Epithelial cell of proximal tubule (primary cell): Measurements from ENCODE around the gene PCP2. TPM values are rescaled to one million over a fixed set of nuclear protein-coding genes. Genes with fewer than 3 reads are reported as not detected.

Experiments used
- DNase-seq: peaks from one replicate; pipeline ENCODE4 v3.0.0-alpha.2; 2011; ENCODE audit warnings: low read depth
- H3K4me3 ChIP-seq: 2 replicates; pipeline ENCODE4 v1.5.1; 2011; ENCODE audit warnings: low read depth, mild to moderate bottlenecking, low read length
- total RNA-seq: library from RNA; depleted of rRNA; stranded (reverse); fragments of >200 nt; gene quantifications from 2 replicates; pipeline ENCODE4 v1.2.3, GENCODE V29; 2015
- TF ChIP-seq, protein P1 (sequence below): conservative IDR thresholded peaks from 2 replicates; pipeline ENCODE4 v1.5.1; 2012; ENCODE audit warnings: low read depth, mild to moderate bottlenecking, low read length

The PCP2 gene
- total RNA-seq: not detected in 2 replicates

DNA sequence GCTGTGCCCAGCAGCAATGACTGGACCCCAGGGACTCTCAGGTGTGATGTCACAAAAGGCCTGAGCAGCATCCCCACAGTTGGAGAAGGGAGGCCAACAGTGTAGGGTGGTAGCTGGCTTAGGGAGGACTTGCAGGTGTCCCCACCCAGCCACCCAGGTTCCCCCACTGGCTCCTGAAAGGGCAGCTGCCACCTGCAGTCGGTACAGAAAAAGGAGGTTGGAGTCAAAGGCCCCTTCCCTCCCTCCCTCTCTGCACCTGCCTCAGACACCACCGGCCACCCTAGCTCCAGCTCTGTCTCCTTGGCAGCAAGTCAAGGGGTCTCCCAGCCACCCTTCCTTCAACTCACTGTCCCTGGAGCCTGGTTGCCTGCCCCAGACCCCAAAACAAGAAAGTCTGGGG lies at the start of gene PCP2:
PCP2 (minus strand) TSS at position 22 of the 400 bp plus-strand sequence. CDS start 262 bp downstream, outside the sequence.
- H3K4me3 ChIP-seq: no peak within 1 kb of the TSS
- DNase-seq: no peak
- TF ChIP-seq, protein P1, sequence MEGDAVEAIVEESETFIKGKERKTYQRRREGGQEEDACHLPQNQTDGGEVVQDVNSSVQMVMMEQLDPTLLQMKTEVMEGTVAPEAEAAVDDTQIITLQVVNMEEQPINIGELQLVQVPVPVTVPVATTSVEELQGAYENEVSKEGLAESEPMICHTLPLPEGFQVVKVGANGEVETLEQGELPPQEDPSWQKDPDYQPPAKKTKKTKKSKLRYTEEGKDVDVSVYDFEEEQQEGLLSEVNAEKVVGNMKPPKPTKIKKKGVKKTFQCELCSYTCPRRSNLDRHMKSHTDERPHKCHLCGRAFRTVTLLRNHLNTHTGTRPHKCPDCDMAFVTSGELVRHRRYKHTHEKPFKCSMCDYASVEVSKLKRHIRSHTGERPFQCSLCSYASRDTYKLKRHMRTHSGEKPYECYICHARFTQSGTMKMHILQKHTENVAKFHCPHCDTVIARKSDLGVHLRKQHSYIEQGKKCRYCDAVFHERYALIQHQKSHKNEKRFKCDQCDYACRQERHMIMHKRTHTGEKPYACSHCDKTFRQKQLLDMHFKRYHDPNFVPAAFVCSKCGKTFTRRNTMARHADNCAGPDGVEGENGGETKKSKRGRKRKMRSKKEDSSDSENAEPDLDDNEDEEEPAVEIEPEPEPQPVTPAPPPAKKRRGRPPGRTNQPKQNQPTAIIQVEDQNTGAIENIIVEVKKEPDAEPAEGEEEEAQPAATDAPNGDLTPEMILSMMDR: no peak

DNA sequence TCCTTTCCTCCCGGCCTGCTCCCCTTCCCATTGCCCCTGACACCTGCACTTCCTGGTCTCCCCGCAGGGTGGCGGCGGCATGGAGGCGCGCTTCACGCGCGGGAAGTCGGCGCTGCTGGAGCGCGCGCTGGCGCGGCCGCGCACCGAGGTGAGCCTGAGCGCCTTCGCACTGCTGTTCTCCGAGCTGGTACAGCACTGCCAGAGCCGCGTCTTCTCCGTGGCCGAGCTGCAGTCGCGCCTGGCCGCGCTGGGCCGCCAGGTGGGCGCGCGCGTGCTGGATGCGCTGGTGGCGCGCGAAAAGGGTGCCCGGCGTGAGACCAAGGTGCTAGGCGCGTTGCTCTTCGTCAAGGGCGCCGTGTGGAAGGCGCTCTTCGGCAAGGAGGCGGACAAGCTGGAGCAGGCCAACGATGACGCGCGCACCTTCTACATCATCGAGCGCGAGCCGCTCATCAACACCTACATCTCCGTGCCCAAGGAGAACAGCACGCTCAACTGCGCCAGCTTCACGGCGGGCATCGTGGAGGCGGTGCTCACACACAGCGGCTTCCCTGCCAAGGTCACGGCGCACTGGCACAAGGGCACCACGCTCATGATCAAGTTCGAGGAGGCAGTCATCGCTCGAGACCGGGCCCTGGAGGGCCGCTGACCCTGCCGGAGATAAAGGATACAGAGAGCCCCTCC lies 48.8 kb upstream of the PCP2 start:
- no peak for DNase-seq
- peak overlapping the region; percentile 100 for H3K4me3 ChIP-seq
- TF ChIP-seq, protein P1: no peak

DNA sequence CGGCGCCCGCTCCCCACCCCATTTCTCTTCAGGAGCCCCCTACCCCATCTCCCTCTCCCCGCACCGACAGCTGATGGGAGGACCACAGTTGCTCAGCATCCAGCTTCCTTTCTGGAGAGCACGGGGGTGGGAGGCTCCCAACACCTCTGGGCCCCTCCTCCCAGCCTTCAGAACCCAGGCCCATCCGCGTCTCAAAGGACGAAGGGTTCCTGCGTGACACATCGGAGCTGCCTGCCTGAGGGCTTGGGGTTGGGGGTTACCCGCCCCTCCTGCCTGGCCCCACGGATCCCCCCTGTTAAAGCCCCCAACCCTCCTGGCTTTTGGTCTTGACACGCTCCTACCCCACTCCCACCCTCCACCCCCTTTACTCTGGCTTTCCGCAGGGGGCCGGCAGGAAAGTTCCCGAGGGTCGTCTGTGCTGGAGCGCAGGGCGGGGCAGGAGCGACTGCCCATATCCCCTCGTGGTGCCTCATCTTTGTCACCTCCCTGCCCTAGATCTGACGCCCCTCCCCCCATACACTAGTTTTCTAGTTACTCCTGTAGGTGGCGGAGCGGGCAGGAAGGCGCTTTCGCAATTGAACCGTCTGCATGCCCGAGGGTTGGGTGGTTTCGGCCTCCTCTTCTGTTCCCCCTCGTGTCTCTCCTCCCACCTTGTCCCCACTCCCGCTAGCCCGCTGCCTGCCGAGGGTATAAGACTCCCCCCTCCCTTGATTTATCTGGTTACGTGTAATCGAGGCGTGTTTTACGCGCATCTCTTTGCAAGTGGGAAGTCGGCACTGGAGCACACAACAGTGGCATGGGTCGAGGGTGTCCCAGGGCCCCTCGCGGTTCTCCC lies 48.0 kb upstream of the PCP2 start:
- H3K4me3 ChIP-seq: peak overlapping the region; percentile 100
- no peak for DNase-seq
- TF ChIP-seq, protein P1: peak; percentile 71

DNA sequence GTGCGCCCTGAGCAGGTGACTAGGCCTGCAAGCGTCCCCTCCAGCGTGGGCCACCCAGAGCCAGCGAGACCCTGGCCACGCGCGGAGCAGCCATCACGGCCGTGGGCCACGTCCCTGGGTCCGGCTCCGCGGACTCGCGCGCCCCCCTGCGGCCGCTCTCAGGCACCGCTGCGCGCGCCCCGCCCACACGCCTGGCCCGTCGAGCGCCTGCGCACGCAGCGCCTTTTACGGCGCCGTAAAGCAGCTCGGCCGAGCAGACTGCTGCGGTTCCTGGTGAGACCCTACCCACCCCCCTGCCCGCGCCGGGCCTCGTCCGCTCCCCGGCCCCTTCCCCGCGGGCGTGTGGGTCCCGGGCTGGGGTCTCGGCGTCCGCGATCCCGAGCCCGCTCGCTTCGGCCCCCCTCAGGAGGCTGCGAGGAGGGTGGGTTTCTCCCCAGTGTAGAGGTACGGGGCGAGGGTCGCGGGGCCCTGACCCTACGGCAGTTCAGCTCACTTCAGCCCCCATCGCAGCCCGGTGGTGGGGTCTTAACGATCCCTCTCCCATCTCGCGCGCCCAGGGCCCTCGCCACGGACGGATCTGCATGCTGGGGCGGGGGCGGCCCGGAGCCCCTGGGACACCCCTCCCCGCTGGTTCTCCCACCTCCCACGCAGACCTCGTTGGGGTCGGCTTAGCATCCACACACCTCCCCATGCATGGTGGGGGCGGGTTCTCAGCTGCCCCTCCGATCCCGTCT lies 47.3 kb upstream of the PCP2 start, which contains the start of gene TRAPPC5:
TRAPPC5 (plus strand) TSS at position 228 of the 734 bp plus-strand sequence. CDS start 1,421 bp downstream, outside the sequence.
- peak within 1 kb of the TSS; percentile 100 for H3K4me3 ChIP-seq
- TF ChIP-seq, protein P1: peak; percentile 71
- no peak for DNase-seq

DNA sequence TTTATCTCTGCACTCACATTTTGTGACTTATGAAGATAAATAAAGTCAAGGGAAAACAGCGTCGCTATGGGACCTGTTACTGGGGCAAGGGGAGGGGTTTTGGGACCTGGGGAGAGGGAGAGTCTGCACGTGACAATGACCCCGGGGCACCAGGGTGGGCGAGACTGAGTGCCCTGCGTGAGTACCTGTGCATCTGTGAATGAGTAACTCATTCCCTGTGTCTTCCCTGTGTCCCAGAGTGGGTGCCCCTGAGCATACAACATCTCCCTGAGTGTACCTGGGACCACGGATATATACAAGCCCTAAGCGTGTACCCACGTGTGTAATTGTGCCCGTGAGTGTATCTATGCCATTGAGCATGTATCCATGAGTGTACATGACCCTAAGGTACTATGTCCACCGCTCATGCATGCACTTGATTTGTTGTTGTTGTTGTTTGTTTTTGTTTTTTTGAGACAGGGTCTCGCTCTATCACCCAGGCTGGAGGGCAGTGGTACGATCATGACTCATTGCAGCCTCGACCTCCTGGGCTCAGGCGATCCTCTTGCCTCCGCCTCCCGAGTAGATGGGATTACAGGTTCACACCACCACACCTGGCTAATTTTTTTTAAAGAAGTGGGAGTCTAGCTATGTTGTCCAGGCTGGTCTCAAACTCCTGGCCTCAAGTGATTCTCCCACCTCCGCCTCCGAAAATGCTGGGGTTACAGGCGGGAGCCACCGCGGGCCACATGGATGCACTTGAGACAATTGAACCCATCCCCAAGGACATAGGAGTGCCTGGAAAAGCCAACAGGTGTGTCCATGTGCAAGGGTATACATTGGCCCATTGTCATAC lies 46.5 kb upstream of the PCP2 start:
- TF ChIP-seq, protein P1: no peak
- DNase-seq: no peak
- H3K4me3 ChIP-seq: peak overlapping the region; percentile 100
